ENCODE data around the gene FFAR2. TPM values are rescaled to one million over a fixed set of nuclear protein-coding genes. Genes with fewer than 3 reads are reported as not detected.
"Not testable (repeated sequence)": the region's sequence is repeated elsewhere in the genome, so short reads cannot be mapped to it uniquely, and the experiment has no call there.

FFAR2 gene
- total RNA-seq, 6 experiments from 2014 or later, result 0.30 to 0.64 (median 0.35) TPM; not detected in 3

GRCh38 chr19:35466259-35466658, 18.2 kb downstream of the FFAR2 start:
- Histone ChIP-seq H3K27me3 (no peaks in the 10 kb centered on the region), H3K27ac (no peak overlapping the region), H3K36me3 (no peaks in the 10 kb centered on the region), H3K4me3 (no peak overlapping the region), H3K9me3 (peaks cover 0 to 2% (median 0%) of the 10 kb centered on the region in 4 donors), H3K4me1 (no peaks in the 10 kb centered on the region)
- no peak for TF ChIP-seq POLR2A (IDR thresholded peaks at IDR 0.05)
- TF ChIP-seq, protein P1, sequence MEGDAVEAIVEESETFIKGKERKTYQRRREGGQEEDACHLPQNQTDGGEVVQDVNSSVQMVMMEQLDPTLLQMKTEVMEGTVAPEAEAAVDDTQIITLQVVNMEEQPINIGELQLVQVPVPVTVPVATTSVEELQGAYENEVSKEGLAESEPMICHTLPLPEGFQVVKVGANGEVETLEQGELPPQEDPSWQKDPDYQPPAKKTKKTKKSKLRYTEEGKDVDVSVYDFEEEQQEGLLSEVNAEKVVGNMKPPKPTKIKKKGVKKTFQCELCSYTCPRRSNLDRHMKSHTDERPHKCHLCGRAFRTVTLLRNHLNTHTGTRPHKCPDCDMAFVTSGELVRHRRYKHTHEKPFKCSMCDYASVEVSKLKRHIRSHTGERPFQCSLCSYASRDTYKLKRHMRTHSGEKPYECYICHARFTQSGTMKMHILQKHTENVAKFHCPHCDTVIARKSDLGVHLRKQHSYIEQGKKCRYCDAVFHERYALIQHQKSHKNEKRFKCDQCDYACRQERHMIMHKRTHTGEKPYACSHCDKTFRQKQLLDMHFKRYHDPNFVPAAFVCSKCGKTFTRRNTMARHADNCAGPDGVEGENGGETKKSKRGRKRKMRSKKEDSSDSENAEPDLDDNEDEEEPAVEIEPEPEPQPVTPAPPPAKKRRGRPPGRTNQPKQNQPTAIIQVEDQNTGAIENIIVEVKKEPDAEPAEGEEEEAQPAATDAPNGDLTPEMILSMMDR (IDR thresholded peaks at IDR 0.05), result no peak
- no peak for ATAC-seq
- DNase-seq, result no peak
- no CpG with 5 or more reads among the region's 1 CpG for WGBS (ENCODE audit: insufficient coverage, low coverage, low lambda C conversion rate, missing lambda C conversion rate)
- intact Hi-C loops (cut with DNase I), result no loop called here

DNA sequence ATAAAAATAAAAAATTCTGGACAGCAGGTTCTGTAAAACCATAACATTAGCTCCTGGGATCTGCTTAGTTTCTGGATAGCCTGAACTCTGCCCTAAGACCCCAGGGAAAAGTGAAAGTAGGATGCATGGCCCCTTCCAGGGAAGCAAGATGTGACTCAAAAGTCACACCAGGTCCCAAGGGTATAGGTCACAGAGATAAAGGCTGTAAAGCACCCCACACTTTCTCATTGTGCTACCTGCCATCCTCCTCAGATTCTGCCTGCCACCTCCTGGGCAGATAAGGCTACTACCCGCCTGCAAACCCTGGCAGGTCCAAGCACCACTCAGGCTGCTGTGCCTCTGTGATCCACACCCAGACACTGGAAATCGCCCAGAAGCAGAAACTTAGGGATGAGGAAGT, 20.6 kb downstream of the FFAR2 start:
- Histone ChIP-seq H3K27ac (no peak overlapping the region), H3K27me3 (no peaks in the 10 kb centered on the region), H3K4me1 (no peaks in the 10 kb centered on the region), H3K4me3 (no peak overlapping the region), H3K36me3 (no peaks in the 10 kb centered on the region), H3K9me3 (no peaks in the 10 kb centered on the region)
- intact Hi-C loops (cut with DNase I), result loop anchor here in 1 of 2 donors (2.0 kb wide), 1 partner anchor 116 kb away; no protein-coding TSS in a partner anchor
- WGBS (ENCODE audit: insufficient coverage, low coverage, low lambda C conversion rate, missing lambda C conversion rate), result 10% methylated on average over 2 of the region's 2 CpGs
- DNase-seq (peak; percentile 68 to 71 (median 71)), ATAC-seq (peak; percentile 96 to 99 (median 98))
- TF ChIP-seq, protein P1 (IDR thresholded peaks at IDR 0.05), result peak; percentile 74 to 88 (median 80)
- TF ChIP-seq POLR2A (IDR thresholded peaks at IDR 0.05), result no peak

DNA sequence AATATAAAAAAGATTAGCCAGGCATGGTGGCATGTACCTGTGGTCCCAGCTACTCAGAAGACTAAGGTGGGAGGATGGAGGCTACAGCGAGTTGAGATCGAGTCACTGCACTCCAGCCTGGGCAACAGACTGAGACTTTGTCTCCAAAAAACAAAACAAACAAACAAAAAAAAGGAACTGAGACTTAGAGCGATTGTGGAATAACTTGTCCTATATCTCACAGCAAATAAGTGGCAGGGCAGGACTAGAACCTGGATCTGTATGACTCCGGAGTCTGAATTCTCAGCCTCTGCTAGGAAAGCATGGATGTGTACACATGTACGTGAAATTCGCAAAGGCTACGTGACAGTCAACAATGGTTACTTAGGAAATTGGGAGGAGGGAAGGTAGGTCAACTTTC, 22.1 kb downstream of the FFAR2 start:
- H3K9me3 ChIP-seq, result no peaks in the 10 kb centered on the region
- H3K27ac ChIP-seq, result no peak overlapping the region
- ATAC-seq (no peak), DNase-seq (no peak)
- TF ChIP-seq POLR2A (IDR thresholded peaks at IDR 0.05), result no peak
- TF ChIP-seq, protein P1 (IDR thresholded peaks at IDR 0.05), result no peak
- no peaks in the 10 kb centered on the region for H3K36me3 ChIP-seq
- intact Hi-C loops (cut with DNase I), result loop anchor here in 1 of 2 donors (10.0 kb wide), 2 partner anchors 55 to 125 kb away; partner anchors contain the start of gene FFAR1
- H3K4me3 ChIP-seq, result no peak overlapping the region
- no peaks in the 10 kb centered on the region for H3K4me1 ChIP-seq
- H3K27me3 ChIP-seq, result no peaks in the 10 kb centered on the region
- 68% methylated on average over 5 of the region's 7 CpGs for WGBS (ENCODE audit: insufficient coverage, low coverage, low lambda C conversion rate, missing lambda C conversion rate)

GRCh38 chr19:35471075-35471474, 23.0 kb downstream of the FFAR2 start:
- intact Hi-C loops (cut with DNase I), result loop anchor here in 1 of 2 donors (10.0 kb wide), 2 partner anchors 56 to 126 kb away; partner anchors contain the start of gene FFAR1
- not testable (repeated sequence) for DNase-seq, ATAC-seq, H3K27me3 ChIP-seq, H3K4me1 ChIP-seq, H3K9me3 ChIP-seq, H3K36me3 ChIP-seq, H3K4me3 ChIP-seq, H3K27ac ChIP-seq
- 96% methylated on average over 4 of the region's 4 CpGs for WGBS (ENCODE audit: insufficient coverage, low coverage, low lambda C conversion rate, missing lambda C conversion rate)

GRCh38 chr19:35471946-35472345, 23.9 kb downstream of the FFAR2 start:
- no peaks in the 10 kb centered on the region for H3K9me3 ChIP-seq
- H3K27ac ChIP-seq, result no peak overlapping the region
- ATAC-seq, result no peak
- intact Hi-C loops (cut with DNase I), result loop anchor here in 1 of 2 donors (10.0 kb wide), 2 partner anchors 57 to 127 kb away; partner anchors contain the start of gene FFAR1
- WGBS (ENCODE audit: insufficient coverage, low coverage, low lambda C conversion rate, missing lambda C conversion rate), result 86% methylated on average over 5 of the region's 8 CpGs
- no peak for DNase-seq
- no peak overlapping the region for H3K4me3 ChIP-seq
- no peaks in the 10 kb centered on the region for H3K4me1 ChIP-seq
- H3K27me3 ChIP-seq, result no peaks in the 10 kb centered on the region
- TF ChIP-seq POLR2A (IDR thresholded peaks at IDR 0.05), result no peak
- TF ChIP-seq, protein P1 (IDR thresholded peaks at IDR 0.05), result no peak
- H3K36me3 ChIP-seq, result no peaks in the 10 kb centered on the region
